GM18517 (cell line): ENCODE results near the gene PHF21B.

ENCODE experiments used
- ATAC-seq: cut with Tn5 transposase; IDR thresholded peaks from one replicate; pipeline ENCODE4 v1.9.1; 2021; ENCODE audit warnings: mild to moderate bottlenecking, moderate library complexity; ENCODE audit not compliant: unreplicated experiment

The PHF21B gene

DNA sequence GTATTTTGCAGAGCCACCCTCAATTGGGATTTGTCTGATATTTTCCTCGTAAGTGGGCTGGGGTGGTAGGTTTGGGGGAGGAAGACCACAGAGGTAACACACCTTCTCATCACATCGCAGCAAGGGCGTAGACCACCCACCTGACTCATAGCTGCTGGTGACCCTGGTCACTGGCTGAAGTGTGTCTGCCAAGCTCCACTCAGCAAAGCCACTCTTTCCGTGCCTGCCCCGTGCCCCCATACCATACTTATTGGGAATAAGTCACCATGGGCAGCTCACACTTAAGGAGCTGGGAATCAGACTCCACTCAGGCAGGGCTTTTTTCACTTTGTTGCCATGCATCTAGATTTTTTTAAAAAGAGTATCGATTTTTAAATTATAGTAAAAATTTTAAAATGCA is 111.6 kb downstream of the PHF21B start:
- ATAC-seq, result no peak

- ATAC-seq, result no peak
These were observed 114.3 kb downstream of the PHF21B start for GRCh38 chr22:44895296-44896055.

GRCh38 chr22:44894782-44895181 is 115.0 kb downstream of the PHF21B start:
- no peak for ATAC-seq

DNA sequence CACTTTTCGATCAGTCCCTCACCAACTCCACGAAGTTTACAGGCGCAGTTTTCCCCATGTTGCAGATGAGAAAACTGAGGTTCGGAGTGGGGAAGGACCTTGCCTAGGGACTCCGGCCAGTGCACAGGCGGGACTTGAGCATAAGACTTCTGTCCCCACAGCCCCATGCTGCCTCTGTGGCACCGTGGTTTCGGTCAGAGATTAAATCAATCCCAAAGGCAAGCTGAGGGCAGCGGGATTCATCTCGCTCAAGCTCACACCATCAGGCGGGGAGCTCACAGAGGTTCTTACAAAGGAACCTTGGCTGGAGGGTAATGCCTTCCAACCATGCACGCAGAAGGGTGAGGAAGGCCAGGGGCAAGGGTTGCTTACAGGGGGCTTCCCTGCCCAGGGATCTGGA is 115.5 kb downstream of the PHF21B start:
- no peak for ATAC-seq

- ATAC-seq, result no peak
These were observed 116.1 kb downstream of the PHF21B start for GRCh38 chr22:44893731-44894080.

DNA sequence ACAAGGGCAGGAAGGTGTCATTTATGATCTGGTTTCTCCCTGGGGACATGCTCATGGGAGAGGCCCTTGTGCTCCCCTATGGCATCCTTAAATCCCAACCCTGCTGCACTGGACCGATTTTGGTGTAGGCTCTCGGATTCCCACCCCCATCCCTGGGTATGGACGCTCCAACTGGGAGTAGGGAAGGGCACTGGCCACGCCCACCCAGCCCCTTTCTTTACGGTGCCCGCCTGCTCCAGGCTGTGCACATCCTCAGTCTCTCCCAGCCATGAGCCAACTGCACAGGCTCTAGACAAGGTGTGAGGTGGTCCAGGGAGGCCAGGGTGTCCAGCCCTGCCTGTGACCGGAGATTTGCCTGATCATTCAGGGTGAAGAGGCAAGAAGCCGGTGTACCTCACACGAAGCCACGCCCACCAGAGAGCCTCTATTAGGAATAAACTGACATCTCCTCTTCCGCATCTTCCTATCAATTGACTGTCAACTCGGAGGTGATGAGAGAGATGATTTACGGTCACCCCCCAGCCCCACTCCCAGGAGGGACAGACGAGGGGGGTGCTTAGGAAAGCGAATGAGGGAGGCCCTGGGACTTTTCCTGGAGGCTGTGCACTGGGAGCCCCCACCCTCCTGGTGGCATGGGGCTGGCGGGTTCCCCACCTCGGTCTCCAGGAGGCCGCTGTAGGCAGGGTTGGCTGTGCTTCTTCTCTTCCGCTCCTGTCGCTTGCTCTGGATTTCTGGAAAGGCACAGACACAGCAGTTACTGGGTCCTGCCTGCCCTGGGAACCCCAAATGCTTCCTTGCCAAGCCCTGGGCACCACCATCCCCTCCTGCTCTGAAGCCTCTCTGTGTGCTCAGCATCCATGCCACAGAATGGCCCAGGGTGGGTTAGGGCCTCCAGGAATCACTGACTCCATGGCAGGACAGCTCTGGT is 116.7 kb downstream of the PHF21B start:
- no peak for ATAC-seq

DNA sequence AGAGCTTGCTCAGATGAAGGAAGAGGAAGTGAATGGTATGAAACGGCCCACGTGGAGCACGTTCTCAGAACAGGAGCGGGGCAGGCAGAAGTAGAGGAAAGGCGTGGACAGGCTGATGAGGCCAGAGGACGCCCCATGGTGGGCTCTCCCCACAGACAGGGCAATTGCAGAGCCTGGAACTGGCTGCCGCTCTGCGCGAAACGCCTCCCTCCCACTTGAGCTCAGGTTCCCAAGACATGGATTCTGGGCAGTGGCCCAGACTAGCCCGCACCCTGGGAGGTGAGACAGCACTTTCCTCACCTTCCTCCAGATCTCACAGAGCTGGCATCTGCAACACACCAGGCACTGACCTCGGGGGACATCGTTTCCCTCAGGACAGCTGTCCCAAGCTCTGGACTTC is 117.6 kb downstream of the PHF21B start:
- ATAC-seq, result no peak

- no peak for ATAC-seq
These were observed 118.0 kb downstream of the PHF21B start for GRCh38 chr22:44891791-44892190.

DNA sequence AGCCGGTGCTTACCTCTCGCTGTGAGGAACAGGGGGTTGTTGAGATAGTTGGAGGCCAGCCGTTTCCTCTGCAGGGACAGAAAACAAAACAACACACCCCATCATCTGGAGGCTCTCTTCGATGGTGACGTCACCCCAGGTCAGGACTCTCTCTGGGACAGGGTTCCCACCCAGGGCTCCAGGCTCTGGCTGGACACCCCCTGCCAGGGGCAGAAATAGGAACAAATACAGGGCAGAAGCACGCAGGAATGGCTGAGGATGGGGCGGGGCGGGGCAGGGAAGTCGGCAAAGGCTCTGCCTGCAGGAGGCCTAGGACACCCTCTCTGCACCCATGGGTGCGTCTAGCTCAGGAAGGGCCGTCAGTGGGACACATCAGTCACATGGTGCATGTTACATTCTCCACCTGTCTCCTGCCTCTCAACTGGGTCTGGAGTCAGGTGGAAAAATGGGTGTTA is 118.5 kb downstream of the PHF21B start:
- no peak for ATAC-seq

DNA sequence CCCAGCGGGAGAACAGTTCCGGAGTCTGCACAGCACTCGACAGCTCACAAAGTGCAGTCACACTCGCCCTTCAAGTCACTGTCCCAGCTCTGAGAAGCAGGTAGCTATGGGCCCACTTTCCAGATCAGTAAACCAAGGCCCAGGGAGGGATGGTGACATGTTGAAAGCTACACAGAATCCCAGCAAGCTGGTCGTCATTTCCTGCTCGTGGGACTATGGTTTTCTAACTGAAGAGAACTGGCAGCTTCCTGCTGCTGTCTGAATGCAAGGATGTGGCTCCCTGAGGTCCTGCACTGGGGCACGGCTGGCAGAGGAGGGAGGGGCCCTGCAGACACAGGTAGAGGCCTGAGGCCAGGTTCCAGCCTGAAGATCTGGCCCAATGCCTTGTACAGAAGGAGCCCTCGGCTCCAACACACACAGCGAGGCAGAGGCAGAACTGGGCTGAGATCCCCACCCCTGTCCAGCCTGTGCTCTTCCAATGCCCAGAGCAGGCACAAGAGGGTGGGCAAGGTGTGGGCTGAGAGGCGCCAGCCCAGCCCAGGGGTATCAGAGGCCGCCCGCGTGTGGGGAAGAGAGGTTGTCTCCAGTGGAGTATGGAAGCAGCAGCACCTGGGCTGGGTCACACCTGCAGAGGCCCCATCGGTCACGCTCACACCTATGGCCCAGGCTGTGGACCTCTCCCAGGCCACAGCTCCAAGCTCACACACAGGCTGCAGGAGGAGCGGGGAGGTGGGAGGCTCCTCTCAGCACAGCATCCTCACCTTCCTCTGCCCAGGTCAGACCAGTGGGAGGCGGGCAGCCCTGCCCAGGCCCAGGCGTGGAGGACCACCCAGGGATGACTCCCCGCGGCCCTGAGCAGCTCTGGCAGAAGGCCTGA is 119.2 kb downstream of the PHF21B start:
- ATAC-seq, result no peak

GRCh38 chr22:44889255-44889878 is 120.4 kb downstream of the PHF21B start:
- no peak for ATAC-seq

GRCh38 chr22:44888491-44889254 is 121.1 kb downstream of the PHF21B start:
- ATAC-seq, result no peak

DNA sequence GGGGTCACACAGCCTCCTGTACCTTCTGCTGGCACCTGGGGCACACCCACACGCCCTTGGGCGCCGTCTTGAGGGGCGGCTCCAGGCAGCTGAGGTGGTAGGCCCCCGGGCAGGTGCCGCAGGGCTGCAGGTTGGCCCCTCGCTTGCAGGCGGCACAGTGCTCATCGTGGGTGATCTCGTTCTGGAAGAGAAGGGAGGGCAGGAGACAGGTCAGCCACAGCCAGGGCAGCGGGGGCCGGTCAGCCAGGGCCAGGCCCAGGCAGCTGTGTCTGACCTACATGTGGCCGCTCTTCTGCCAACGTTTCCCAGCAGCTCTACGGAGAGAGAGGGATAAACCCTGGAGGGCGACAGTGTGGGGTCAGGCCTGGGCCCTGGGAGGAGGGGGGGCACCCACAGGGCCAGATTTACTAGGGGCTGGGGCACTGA is 121.9 kb downstream of the PHF21B start:
- no peak for ATAC-seq

GRCh38 chr22:44885806-44886360 is 123.9 kb downstream of the PHF21B start:
- ATAC-seq, result no peak

DNA sequence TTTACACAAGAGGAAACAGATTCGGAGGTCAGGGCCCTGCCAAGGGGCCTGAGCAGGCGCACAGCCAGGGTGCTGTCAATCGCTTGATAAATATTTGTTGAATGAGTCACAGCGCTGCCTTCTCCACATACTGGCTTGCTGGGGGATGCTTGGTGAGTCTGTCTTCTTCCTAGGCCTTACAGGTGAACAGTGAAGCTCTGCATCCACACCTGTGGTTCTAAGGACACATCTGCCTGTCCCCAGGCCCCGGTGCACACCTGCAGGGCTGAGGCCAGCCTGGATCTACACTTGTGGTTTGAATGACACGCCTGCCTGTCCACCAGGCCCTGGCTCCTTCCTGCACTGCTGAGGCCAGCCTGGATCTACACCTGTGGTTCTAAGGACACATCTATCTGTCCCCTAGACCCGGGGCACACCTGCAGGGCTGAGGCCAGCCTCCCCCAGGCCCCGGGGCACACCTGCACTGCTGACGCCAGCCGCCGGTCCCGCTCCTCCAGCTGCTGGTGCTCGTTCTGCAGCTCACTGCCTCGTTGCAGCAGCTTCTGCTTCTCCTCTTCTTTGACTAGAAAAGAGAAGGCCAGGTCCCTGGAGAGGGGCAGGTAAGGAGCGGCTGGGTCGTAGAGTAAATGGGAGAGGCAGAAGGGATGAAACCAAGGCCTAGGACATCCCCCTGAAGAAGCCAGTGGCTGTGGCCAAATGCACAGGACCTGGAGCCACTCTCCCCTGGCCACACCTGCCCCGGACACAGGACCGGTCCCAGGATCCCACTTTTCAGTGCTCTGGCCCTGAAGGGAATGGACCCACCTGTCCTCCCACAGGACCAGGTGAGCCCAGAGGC is 124.6 kb downstream of the PHF21B start:
- ATAC-seq, result no peak

- no peak for ATAC-seq
These were observed 125.2 kb downstream of the PHF21B start for GRCh38 chr22:44884562-44884961.

GRCh38 chr22:44883011-44883421 is 126.8 kb downstream of the PHF21B start:
- no peak for ATAC-seq

- no peak for ATAC-seq
These were observed 127.4 kb downstream of the PHF21B start for GRCh38 chr22:44882226-44882905.
